GM10248 (cell line): ENCODE data around the gene HAPLN2.
"Not testable (repeated sequence)": the region's sequence is repeated elsewhere in the genome, so short reads cannot be mapped to it uniquely, and the experiment has no call there.

Source experiments
- CTCF ChIA-PET: fragments of 300-600 bp; sonication (Branson Sonifier 250); formaldehyde crosslinking; extraction: SDS; loops from one replicate; lab custom pipeline; 2021; ENCODE audit warnings: antibody characterized with exemption; lab: Yijun Ruan, JAX
- POLR2A ChIA-PET: fragments of 350-650 bp; sonication (Branson Sonifier 250); formaldehyde crosslinking; extraction: SDS; loops from one replicate; lab custom pipeline; 2020; ENCODE audit warnings: antibody characterized with exemption; lab: Yijun Ruan, JAX
- DNase-seq: peaks from one replicate; pipeline ENCODE4 v3.0.0; 2012; ENCODE audit errors: extremely low spot score
- CTCF ChIP-seq: IDR thresholded peaks from 2 replicates; pipeline ENCODE4 v1.5.1; 2012; ENCODE audit warnings: mild to moderate bottlenecking, low read depth; ENCODE audit errors: extremely low read depth, missing control alignments, control extremely low read depth

HAPLN2 gene

GRCh38 chr1:156583821-156584622 lies 35.2 kb upstream of the HAPLN2 start:
- CTCF ChIA-PET, result interaction anchor here (2.0 kb wide), 1 partner anchor 10 kb away, joined by 4 read pairs; no protein-coding TSS in a partner anchor
- TF ChIP-seq CTCF, result peak; percentile 85
- peak; percentile 85 for DNase-seq
- POLR2A ChIA-PET, result no interaction called here

- ChIA-PET CTCF (interaction anchor here (1.1 to 2.8 kb wide), 9 partner anchors 8 to 105 kb away, joined by 3 to 17 read pairs (median 4); partner anchors contain the start of gene MEF2D), POLR2A (no interaction called here)
- TF ChIP-seq CTCF, result peak; percentile 37
- no peak for DNase-seq
Observed at GRCh38 chr1:156584813-156585212, 34.4 kb upstream of the HAPLN2 start.

DNA sequence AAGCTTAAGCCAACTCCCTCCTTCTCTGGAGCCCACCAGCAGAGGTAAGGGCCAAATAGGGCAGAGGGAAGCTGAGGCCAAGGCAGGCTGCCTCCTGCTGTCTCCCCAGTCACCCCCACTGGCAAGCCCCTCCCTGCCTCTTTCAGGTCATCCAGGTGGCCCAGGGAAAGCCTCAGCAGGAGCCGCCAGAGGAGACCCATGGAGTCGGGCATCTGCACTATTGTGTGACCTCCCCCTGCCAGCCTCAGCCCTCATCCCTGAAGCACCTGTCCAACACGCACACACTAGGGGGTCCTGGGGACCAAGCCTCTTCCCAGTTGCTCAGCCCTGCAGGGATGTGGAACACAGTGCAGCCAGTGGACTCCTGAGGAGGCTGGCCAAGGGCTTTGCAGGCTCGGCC lies 32.9 kb upstream of the HAPLN2 start:
- CTCF ChIA-PET, result interaction anchor here (1.1 to 2.8 kb wide), 10 partner anchors 13 to 106 kb away, joined by 3 to 17 read pairs (median 4); partner anchors contain the start of gene MEF2D
- POLR2A ChIA-PET, result no interaction called here
- TF ChIP-seq CTCF, result no peak
- DNase-seq, result no peak

GRCh38 chr1:156586892-156587477 lies 32.2 kb upstream of the HAPLN2 start:
- CTCF ChIA-PET, result interaction anchor here (1.1 to 2.8 kb wide), 7 partner anchors 12 to 106 kb away, joined by 3 to 17 read pairs (median 6); no protein-coding TSS in a partner anchor
- TF ChIP-seq CTCF, result no peak
- DNase-seq, result no peak
- POLR2A ChIA-PET, result no interaction called here

DNA sequence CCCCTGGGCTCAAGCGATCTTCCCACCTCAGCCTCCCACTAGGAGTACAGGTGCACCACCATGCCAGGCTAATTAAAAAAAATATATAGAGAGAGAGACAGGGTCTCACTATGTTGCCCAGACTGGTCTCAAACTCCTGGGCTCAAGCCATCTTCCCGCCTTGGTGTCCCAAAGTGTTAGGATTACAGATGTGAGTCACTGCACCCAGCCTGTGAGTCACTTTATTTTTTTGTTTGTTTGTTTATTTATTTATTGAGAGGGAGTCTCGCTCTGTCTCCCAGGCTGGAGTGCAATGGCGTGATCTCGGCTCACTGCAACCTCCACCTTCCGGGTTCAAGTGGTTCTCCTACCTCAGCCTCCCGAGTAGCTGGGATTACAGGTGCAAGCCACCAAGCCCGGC lies 31.3 kb upstream of the HAPLN2 start:
- DNase-seq, result not testable (repeated sequence)
- CTCF ChIA-PET, result interaction anchor here (0.8 to 1.8 kb wide), 3 partner anchors 10 to 107 kb away, joined by 3 to 7 read pairs (median 4); no protein-coding TSS in a partner anchor
- POLR2A ChIA-PET, result interaction anchor here (0.6 kb wide), 1 partner anchor 66 kb away, joined by 4 read pairs; no protein-coding TSS in a partner anchor

- DNase-seq, result no peak
- CTCF ChIA-PET, result interaction anchor here (1.3 to 3.5 kb wide), 3 partner anchors 11 to 19 kb away, joined by 3 to 14 read pairs (median 7); partner anchors contain the start of gene GPATCH4
- no peak for TF ChIP-seq CTCF
- POLR2A ChIA-PET, result no interaction called here
Observed at GRCh38 chr1:156589546-156589945, 29.7 kb upstream of the HAPLN2 start.
